Activated T-helper 9 cell treated with anti-CD3 and anti-CD28 coated beads, Interleukin-2, amount 50 U/mL, for 16 hours (primary cell): Measurements from ENCODE around the gene HTR3D.
"Not testable (repeated sequence)": the region's sequence is repeated elsewhere in the genome, so short reads cannot be mapped to it uniquely, and the experiment has no call there.

Experiments
- DNase-seq: peaks from one replicate; pipeline ENCODE4 v3.0.0-alpha.2; 2020; ENCODE audit warnings: low read depth

HTR3D gene

GRCh38 chr3:184016169-184016570, 15.4 kb upstream of the HTR3D start:
- no peak for DNase-seq

- DNase-seq = peak; percentile 43
These were observed 14.5 kb upstream of the HTR3D start for GRCh38 chr3:184016811-184017671.

GRCh38 chr3:184017672-184018423, 13.7 kb upstream of the HTR3D start, which contains the start of gene ABCC5:
TSS of gene ABCC5 (minus strand) at chr3:184017884. CDS start at chr3:184014392, 3,492 bp downstream.
- peak; percentile 71 for DNase-seq

- DNase-seq = no peak
These were observed 13.0 kb upstream of the HTR3D start for GRCh38 chr3:184018424-184018973.

- DNase-seq = no peak
These were observed 9.2 kb upstream of the HTR3D start for GRCh38 chr3:184022323-184022722.

- not testable (repeated sequence) for DNase-seq
These were observed 6.3 kb upstream of the HTR3D start for GRCh38 chr3:184025256-184025655.

DNA sequence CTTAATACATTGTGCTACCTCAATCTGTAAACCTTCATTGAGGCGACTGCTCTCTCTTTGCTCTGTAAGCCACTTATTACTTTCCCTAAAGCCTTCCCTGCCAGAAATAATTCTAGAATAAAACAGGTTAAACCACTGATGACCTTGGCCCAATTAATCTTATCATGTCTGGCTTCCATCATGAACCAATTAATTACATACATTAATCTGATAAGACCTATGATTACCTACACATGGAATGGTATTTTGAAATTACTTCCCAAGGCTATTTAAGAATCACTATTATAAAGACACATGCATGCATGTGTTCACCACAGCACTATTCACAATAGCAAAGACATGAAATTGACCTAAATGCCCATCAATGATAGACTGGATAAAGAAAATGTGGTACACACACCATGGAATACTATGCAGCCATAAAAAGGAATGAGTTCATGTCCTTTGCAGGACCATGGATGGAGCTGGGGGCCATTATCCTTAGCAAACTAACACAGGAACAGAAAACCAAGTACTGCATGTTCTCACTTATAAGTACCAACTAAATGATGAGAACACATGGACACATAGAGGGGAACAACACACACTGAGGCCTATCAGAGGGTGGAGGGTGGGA, 3.2 kb upstream of the HTR3D start:
- DNase-seq = not testable (repeated sequence)

DNA sequence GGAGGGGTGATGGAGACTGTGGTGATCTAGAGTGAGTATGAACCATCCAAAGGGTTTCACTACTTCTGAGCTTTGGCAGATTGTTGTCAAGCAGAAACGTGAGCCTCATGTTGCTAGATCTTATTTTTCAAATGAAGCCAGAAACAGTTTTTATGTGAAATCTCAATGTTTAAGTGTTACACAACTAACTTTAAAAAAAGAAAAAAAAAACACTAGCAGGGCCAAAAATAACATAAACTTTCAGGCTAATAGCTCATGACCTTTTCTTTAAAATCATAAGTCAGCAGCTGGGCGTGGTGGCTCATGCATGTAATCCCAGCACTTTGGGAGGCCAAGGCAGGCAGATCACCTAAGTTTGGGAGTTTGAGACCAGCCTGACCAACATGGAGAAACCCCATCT, 2.1 kb upstream of the HTR3D start:
- no peak for DNase-seq

GRCh38 chr3:184030536-184030935, 1.0 kb upstream of the HTR3D start:
- DNase-seq = no peak

DNA sequence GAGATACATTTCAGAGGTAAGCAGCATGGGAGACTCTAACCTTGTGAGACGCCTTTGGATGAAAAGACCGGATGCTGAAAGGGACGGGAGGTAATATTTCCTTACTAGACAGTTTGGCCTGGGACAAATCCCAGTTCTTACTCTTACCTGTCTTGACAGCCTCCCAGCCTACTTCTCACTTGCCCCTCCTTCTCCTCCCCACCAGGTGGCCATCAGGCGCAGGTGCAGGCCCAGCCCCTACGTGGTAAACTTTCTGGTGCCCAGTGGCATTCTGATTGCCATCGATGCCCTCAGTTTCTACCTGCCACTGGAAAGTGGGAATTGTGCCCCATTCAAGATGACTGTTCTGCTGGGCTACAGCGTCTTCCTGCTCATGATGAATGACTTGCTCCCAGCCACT, 6.3 kb downstream of the HTR3D start:
- DNase-seq = no peak

GRCh38 chr3:184038307-184038706, 6.8 kb downstream of the HTR3D start:
- DNase-seq = not testable (repeated sequence)

DNA sequence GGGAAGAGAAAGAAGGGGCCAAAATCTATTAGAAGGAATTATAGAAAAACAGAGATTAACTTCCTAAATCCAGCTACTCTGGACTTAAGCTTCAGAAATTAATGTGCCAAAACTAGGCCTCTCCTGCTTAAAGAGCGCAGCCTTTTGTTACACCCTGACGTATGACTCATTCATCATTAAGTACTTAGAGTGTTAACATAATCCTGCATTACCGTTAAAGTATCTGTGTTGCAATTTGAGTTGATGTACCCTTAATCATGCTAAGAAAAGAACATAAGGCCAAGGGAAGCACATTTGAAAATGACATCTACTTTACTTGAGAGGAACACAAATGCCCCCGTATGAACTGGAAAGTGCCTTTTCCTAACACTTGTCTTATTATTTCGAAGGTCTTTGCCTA, 7.9 kb downstream of the HTR3D start:
- DNase-seq = no peak

GRCh38 chr3:184040010-184040409, 8.5 kb downstream of the HTR3D start:
- DNase-seq = no peak

DNA sequence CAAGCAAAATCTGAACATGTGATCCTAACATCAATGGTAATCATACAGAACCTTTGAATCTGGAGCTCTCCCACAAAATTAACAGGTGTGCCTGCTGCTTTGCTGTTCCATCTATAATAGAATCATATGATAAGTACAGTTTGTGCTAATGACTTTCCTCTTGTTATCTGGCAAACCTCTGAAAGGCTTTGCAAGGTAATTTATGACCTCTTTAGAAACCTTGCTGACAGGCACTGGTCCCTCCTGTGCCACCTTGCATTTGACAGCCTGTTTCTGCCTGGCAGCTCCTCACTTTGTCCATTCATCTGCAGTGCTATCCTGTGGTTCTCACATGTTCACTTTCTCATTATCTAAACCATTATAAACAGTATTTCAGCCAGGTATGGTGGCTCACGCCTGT, 11.1 kb downstream of the HTR3D start:
- DNase-seq = no peak

- DNase-seq = no peak
These were observed 14.5 kb downstream of the HTR3D start for GRCh38 chr3:184045995-184046394.

- DNase-seq = no peak
These were observed 18.8 kb downstream of the HTR3D start for GRCh38 chr3:184050217-184050847.

DNA sequence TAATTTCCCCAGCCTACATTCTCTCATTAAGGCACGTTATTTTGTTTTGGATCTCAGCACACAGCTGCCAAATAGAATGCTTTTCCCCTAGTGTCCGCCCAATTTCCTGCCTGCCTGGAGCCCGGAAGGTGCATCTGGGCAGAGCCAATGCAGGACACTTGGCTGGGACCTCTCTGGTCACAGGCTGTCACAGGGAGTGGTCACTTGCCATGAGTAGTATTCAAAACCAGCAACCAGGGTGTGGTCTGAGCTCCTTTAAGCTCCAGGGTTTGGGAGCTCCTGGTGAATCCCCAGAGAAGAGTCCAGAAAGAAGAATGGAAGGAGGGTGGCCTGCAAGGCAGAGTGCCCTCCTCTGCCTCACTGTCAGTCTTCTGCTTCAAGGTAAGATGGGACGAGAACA, 21.2 kb downstream of the HTR3D start, which contains the start of gene HTR3C:
Gene HTR3C (plus strand): TSS at position 281 of the 400 bp plus-strand sequence. CDS start 34 bp downstream, at position 315.
- DNase-seq = no peak

- DNase-seq = no peak
These were observed 26.5 kb downstream of the HTR3D start for GRCh38 chr3:184058029-184058428.

DNA sequence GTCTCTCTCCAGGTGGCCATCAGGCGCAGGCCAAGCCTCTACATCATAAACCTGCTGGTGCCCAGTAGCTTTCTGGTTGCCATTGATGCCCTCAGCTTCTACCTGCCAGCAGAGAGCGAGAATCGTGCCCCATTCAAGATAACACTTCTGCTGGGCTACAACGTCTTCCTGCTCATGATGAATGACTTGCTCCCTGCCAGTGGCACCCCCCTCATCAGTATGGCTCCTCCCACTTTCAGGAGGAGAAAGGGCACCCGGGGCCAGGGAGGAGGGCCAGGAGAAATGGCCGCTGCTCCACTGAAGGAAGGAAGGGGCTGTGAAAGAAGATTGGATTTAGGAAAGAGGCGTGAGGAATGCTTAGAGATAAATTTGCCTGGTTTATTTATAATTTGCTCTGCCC, 27.9 kb downstream of the HTR3D start:
- no peak for DNase-seq

GRCh38 chr3:184062637-184063036, 31.1 kb downstream of the HTR3D start:
- DNase-seq = no peak

DNA sequence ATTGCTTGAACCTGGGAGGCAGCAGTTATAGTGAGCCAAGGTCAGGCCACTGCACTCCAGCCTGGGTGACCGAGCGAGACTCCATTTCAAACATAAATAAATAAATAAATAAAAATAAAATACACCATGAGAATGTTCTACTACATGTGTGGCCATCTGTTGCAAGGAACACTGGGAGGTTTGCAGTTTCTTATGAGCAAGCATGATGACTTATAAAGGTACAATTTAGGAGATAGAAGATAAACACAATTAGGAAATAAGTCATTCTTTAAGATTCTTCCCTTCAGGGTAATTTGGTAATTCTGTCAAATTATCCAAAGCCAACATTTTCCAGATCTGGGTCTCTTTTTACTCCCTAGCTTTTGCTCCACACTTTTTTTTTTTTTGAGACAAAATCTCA, 34.7 kb downstream of the HTR3D start:
- no peak for DNase-seq

DNA sequence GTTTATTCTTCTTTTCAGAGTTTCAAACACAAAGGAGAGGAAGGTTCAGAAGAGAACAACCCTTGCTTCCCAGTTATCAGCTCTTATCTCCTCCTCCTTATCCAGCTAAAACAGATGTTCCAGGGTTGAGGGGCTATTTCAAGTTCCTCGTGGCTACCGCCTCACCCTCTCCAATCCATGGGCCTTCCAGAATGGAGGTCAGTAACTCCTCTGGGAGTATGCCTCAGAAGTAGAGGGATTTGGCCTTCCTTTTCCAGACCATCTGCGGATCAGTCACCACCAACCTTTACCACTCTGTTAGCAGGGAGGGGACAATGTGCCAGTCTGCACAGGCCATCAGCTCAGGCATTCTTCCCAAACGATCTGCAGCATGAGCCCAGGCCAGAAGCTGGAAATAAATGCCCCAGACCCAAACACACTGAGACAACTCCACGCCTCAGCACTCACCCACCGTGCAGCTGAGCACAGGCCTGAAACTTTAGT, 36.1 kb downstream of the HTR3D start:
- DNase-seq = no peak
